NCI-H345 treated with DMSO at 0.1 percent for 48 hours (cell line): ENCODE measurements around the gene PHF13.
A peak's percentile ranks its signal among the peaks of the same experiment; 100 is the strongest.

Source experiments
- DNase-seq: peaks from one replicate; lab custom pipeline; 2025; ENCODE audit not compliant: unreplicated experiment; lab: John Stamatoyannopoulos, UW

PHF13 gene

DNA sequence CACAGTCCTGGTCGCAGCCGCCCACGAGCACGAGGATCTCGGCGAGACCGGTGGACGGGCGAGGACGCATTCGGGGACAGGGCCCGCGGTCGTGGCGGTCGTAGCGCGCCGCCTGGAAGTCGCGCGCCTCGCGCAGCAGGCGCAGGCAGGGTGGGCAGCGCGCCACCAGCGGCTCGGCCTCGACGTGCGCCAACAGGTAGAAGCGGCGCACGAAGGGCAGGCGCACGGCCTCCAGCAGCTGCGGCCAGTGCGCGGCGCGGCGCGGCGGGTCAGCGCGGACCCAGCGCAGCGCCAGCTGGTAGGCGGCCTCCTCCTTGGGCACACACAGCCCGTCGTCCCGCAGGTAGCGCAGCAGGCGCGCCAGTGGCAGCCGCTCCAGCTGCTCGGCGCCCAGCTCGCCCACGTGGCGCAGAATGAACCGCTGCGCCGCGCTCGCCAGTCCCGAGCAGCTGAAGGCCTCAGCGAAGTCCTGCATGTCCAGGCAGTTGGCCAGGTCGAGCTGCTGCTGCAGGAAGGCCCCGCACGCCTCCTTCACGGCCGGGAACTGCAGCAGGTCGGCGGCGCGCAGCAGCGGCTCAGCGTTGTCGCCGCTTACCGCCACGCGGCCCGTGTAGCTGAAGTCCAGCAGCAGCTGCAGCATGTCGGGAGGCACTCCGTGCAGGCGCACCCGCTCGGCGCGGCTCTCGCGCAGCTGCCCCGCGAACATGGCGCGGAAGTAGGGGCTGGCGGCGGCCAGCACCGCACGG lies 11.4 kb upstream of the PHF13 start:
- no peak for DNase-seq

DNA sequence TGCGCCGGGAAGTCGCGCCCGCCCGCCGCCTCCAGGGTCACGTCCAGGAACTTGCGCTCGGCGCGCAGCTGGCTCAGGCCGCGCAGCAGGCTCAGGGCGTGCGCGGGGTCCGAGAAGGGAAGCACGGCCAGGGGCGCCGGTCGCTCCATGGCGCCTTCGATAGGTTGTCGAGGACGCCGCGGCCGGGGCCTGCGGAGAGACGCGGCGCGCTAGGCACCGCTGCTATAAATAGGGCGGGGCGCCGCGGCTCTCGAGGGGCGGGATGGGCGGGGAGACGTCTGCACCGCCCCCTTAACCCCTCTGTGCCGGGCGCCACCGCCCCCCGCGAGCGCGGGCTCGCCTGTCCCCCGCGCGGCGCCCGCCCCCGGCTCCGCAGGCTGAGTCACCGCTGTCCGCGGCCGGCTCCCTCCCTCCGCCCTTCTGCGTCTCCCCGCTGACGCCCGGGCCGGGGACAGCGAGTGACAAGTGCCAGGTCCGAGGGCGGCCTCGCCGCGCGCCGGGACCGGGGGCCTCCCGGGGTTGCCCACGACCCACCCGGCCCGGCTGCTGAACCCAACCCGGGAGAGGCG lies 10.8 kb upstream of the PHF13 start, which contains the start of gene KLHL21:
Gene KLHL21, minus strand, starts transcription at position 201 of the 569 bp plus-strand sequence. Its CDS starts 52 bp downstream, at position 149.
- DNase-seq, result peak; percentile 23

DNA sequence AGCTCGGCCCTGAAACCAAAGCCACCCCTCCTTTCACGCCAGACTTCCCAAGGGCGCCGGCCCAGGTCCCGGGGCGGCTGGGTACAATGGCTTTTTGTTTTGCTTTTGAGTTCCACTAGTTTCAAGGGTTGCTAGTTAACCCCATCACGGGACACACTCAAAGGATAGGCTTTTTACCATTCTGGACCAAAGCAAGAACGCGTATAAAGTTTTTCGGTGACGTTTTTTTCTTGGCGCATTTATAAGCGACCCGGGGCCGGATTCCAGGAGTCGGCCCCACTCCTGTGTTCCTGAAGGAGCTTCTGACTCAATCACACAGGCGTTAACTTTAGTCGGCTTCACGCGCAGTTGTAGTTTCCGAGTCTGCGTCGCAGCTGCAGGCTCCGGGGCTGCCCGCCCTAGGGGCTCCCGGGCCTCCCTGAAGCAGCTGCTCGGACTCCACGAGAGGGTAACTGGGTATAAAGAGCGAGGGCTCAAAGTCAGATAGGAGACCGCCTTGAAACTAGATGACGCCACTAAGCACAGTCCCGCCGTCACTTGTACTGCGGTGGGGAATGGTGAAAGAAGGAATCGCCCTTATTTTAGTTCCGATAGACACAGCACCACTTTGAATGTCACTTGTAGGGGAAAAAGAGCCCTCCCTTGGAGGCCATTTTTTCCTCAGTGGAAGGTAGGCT lies 10.2 kb upstream of the PHF13 start:
- DNase-seq, result no peak

- no peak for DNase-seq
Observed at GRCh38 chr1:6603915-6604558, 9.5 kb upstream of the PHF13 start.

GRCh38 chr1:6612641-6613360 lies 730 bp upstream of the PHF13 start:
- DNase-seq, result no peak

DNA sequence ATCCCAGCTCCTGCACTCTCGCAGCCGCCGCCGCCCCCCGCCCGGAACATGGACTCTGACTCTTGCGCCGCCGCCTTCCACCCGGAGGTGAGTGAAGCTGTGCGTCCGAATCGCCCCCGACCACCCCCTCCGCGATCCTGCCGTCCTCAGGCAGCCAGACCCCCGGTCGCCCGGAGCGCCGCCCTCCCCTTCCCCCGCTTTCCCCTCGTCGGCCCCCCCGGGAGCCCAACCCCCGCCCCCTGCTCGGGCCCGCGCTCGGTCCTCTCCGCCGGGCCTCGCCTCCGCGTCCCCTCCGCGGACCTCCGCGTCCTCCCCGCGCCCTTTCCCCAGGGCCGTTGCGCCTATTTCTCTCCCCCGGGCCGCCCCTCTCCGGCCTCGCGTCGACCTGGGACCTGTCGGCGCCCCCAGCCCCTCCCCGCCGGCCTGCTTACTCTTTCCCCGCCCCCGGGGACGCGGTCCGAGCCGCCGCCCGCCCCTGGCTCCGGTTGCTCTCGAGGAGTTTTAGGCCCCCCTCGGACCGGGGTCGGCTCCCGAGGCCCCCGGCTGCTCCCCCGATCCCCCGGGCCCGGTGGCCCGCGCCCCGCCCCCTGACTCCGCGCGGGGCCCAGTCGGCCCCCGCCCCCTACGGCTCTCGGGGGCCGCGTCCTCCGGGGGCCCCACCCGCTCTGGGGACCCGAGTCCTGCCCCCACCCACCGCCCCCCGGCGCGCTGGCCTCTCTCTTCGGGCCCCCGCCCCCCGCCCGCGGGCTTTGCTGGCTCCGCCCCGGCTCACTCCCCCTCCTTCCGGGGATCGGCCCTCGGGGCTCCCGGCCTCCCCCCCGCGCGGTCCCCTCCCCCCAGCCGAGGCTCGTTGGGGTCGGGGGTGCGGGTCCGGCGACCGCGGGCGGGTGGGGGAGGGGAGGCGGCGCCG lies 743 bp downstream of the PHF13 start:
- no peak for DNase-seq

DNA sequence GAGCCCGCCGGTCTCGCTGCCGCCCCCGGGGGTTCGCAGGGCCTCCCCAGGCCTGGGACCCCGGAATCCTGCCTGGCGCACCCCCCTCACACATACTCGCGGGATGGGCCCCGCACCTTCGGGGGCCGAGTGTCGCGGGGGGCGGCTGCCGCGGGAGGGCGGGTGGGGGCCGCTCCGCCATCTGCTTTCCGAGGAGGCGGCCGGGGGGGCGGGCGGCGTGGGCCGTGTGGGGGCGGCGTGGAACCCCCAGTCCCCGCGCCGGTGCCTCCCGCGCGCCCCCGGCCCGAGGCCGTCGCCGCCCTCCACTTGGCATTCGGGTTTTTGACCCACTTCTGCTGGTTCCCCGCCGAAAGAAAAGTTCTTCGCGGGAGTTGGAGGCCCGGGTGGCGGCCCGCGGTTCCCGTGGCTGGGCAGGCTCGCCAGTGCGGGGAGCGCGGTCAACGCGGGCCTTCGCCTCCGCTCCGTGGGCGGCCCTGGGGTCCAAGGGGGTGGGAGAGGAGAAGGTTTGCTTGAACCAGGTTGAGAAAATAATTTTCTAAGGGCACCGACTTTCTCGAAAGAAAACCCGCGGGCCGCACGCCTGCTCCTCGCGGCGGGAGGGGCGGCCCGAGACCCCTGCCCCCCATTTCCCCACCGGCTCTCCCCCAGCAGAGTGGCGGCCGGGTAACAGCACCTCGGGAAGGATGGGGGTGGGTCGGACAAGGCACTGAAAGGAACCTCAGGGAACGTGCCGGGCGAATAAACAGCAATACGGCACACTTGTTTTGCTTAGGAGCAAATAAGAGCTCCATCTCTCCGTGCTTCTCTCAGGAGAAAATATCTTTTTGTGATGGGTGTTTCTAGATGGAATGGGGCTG lies 1.6 kb downstream of the PHF13 start:
- DNase-seq, result no peak

DNA sequence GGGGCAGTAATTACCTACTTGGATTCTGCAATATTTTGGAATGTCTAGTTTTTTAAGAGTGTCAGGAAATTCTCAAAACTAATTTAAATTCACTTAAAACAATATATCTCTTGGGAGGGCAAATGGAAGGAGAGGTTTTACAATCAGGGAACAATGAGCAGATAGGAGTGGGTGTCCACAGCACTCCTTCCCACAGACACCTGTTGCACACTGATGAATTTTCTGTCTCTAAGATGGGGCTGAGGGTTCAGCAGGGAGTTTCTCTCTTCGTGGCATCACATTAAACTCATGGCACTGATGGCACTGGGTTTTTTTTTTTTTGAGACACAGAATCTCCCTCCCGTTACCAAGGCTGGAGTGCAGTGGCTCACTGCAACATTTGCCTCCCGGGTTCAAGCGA lies 5.5 kb downstream of the PHF13 start:
- DNase-seq, result no peak

- no peak for DNase-seq
Observed at GRCh38 chr1:6621429-6622391, 8.2 kb downstream of the PHF13 start.

DNA sequence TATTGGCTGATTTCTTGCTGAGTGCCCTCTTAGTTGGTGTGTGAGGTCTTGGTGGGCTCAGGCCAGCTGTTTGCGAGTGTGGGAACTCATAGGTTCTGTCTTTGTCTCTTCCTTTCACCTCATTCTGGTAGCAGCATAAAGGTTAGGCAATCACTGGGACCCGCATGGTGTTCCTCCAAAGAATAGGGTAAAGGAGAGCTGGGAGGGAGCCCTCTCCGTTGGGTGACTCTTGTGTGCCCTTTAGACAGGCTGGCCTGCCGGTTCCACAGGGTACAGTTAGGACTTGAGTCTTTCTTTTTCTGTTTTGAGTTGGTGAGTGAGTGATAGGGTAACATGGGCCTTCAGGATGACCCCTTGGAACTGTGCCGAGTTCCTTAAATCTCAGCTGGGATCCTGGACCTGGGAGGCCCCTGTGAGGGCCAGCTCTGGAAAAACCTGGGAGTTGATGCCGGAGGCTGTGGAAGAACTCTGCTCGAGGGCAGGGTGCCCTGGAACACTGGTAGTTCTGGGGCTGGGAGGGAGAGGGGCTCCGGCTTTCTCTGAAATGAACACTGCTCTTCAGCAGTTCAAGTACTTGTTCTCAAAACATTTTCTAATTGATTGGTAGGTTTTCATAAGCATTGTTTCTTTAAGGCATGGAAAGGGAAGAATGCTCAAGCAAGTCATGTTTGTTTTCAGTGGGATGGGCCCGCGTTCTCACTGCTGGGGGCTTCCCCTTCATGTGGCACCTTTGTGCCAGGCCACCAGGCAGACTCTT lies 9.0 kb downstream of the PHF13 start:
- DNase-seq, result no peak

- no peak for DNase-seq
Observed at GRCh38 chr1:6623269-6623965, 9.9 kb downstream of the PHF13 start.

- DNase-seq, result peak; percentile 61
Observed at GRCh38 chr1:6624710-6625583, 11.4 kb downstream of the PHF13 start, which contains the start of gene THAP3. Gene THAP3, plus strand, starts transcription at chr1:6624868. Its CDS starts 351 bp downstream, at chr1:6625219.

GRCh38 chr1:6625584-6626149 lies 12.1 kb downstream of the PHF13 start:
- DNase-seq, result no peak

DNA sequence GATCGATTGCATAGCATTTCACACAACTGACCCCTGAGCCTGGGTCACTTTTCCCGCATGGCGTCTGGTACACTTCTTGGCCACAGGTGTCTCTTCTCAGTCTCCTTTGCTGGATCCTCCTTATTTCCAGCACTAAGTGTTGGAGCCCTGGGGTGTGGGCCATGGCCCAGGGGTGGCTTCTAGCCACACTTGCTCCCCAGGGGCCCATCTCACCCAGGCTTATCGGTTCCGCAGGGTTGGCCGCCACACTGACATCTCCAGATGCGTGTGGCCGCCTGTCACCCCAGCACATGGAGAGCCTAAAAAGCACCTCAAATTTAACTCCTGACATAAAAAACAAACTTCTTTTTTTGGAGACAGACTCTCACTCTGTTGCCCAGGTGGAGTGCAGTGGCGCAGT lies 13.5 kb downstream of the PHF13 start:
- DNase-seq, result no peak

DNA sequence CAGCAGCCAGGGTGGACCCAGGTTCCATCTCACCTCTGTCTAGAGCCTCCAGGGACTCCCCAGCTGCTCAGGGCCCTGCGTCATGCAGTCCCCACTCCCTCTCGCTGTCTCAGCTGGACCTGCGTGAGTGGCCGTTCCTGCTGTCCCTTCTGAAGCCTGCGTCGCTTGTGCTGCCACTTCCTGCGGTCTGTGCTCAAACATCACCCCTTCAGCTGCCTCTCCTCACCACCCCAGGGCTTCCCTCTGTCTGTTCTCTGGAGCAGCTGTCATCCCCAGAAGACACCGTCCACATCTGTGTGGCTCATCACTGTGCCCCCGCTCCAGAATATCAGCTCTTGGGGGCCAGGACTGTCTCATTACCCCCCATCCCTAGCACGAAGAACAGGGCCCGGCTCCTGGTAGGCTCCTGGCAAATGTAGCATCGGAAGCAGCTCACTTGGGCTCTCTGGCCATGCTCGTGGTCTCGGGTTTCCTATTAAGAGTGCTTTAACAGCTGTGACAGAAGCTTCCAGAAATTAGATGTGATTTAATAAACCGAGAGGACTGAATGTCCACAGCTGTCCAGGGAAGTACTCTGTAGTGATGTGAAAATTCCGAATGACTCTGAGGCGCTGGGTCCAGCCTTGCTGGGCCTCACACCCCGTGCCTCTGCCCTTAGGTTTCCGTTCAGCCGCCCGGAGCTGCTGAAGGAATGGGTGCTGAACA lies 14.5 kb downstream of the PHF13 start:
- no peak for DNase-seq
